CD4-positive, alpha-beta T cell (primary cell): ENCODE results near the gene EHD4. TPM values are rescaled to one million over a fixed set of nuclear protein-coding genes. Genes with fewer than 3 reads are reported as not detected.

Source experiments
- ATAC-seq: fragments of 200-7000 bp; cut with Tn5 transposase; one replicate; pipeline ENCODE4 v1.10.0; 2022; ENCODE audit warnings: mild to moderate bottlenecking; ENCODE audit not compliant: poor library complexity
- CTCF ChIA-PET: fragments of 350-600 bp; sonication (Branson Sonifier 250); formaldehyde crosslinking; loops from one replicate; lab custom pipeline; 2021; ENCODE audit warnings: antibody characterized with exemption, inconsistent platforms; lab: Charles Lee
- POLR2A ChIA-PET: fragments of 350-600 bp; sonication (Branson Sonifier 250); formaldehyde crosslinking; loops from one replicate; lab custom pipeline; 2021; ENCODE audit warnings: antibody characterized with exemption, inconsistent platforms; lab: Charles Lee
- DNase-seq, 14 experiments: peaks; one replicate each; pipeline ENCODE4 v3.0.0-alpha.2; 2013 to 2020; ENCODE audit warnings: mixed read lengths in 2 of 14
- H3K27ac ChIP-seq, 2 donors: one replicate each; pipeline versions ENCODE4 v1.5.1 to v1.7.0; 2013; ENCODE audit warnings: low read length in 2 of 2, low read depth in 1 of 2, mild to moderate bottlenecking in 1 of 2
- H3K27me3 ChIP-seq, 2 experiments: 1 replicate in 1 of 2; 2 replicates in 1 of 2; pipeline versions ENCODE4 v1.6.1 to v1.7.0; 2013; ENCODE audit warnings: low read length in 2 of 2, control low read depth in 1 of 2, mild to moderate bottlenecking in 1 of 2, moderate library complexity in 1 of 2; ENCODE audit not compliant: insufficient read depth in 2 of 2, control insufficient read depth in 1 of 2
- H3K36me3 ChIP-seq: one replicate; pipeline ENCODE4 v1.6.1; 2013; ENCODE audit warnings: low read length, control low read depth; ENCODE audit not compliant: insufficient read depth
- H3K4me1 ChIP-seq: one replicate; pipeline ENCODE4 v1.6.1; 2013; ENCODE audit warnings: low read length, control low read depth; ENCODE audit not compliant: insufficient read depth
- H3K4me3 ChIP-seq: one replicate; pipeline ENCODE4 v1.5.1; 2013; ENCODE audit warnings: mild to moderate bottlenecking, low read length, moderate library complexity
- H3K9me3 ChIP-seq, 2 experiments: 1 replicate in 1 of 2; 2 replicates in 1 of 2; pipeline versions ENCODE4 v1.6.1 to v1.7.0; 2013; ENCODE audit warnings: low read length in 2 of 2, mild to moderate bottlenecking in 2 of 2, control low read depth in 1 of 2, moderate library complexity in 1 of 2; ENCODE audit not compliant: control insufficient read depth in 1 of 2, insufficient read depth in 1 of 2
- H3K27ac Mint-ChIP-seq: one replicate; pipeline ENCODE4 v1.8.0; 2020; ENCODE audit warnings: mixed read lengths
- H3K27me3 Mint-ChIP-seq: one replicate; pipeline ENCODE4 v1.8.0; 2021; ENCODE audit warnings: mixed read lengths
- H3K36me3 Mint-ChIP-seq: one replicate; pipeline ENCODE4 v1.8.0; 2021; ENCODE audit warnings: low read depth, mixed read lengths
- H3K4me1 Mint-ChIP-seq: one replicate; pipeline ENCODE4 v1.8.0; 2021; ENCODE audit warnings: low read depth, mixed read lengths
- H3K4me3 Mint-ChIP-seq: one replicate; pipeline ENCODE4 v1.8.0; 2020; ENCODE audit warnings: mild to moderate bottlenecking, mixed read lengths
- H3K9me3 Mint-ChIP-seq: one replicate; pipeline ENCODE4 v1.8.0; 2020; ENCODE audit warnings: mixed read lengths
- CTCF ChIP-seq: fragments of 200-600 bp; IDR thresholded peaks from one replicate; pipeline ENCODE4 v1.8.0; 2022; ENCODE audit warnings: antibody characterized with exemption, mild to moderate bottlenecking
- intact Hi-C, 2 experiments: fragments of 100-400 bp; cut with DNase I in 1 of 2; cut with micrococcal nuclease in 1 of 2; formaldehyde crosslinking; loops; one replicate each; pipeline versions ENCODE4 v1.15.1 to v1.9.0; 2023 to 2025; cut with DNase I, micrococcal nuclease
- total RNA-seq, 174 experiments: library from RNA in 2 of 174; stranded (reverse) in 2 of 174; gene quantifications; one replicate each; pipeline ENCODE4 v1.2.3 and lab custom pipeline; 2021 to 2026

Gene EHD4
- total RNA-seq, 2 experiments from 2014 or later = 39.8 to 40.5 TPM

GRCh38 chr15:42018306-42019224, 46.2 kb upstream of the EHD4 start:
- Histone ChIP-seq H3K9me3 (no peaks in the 10 kb centered on the region), H3K36me3 (no peaks in the 10 kb centered on the region), H3K27me3 (no peaks in the 10 kb centered on the region), H3K4me3 (no peak overlapping the region), H3K27ac (no peak overlapping the region), H3K4me1 (no peaks in the 10 kb centered on the region)
- Mint-ChIP-seq H3K4me3 (no peak overlapping the region), H3K27ac (no peak overlapping the region), H3K36me3 (no peaks in the 10 kb centered on the region), H3K9me3 (no peaks in the 10 kb centered on the region), H3K27me3 (no peaks in the 10 kb centered on the region), H3K4me1 (no peaks in the 10 kb centered on the region)
- intact Hi-C loops = no loop called here
- DNase-seq (no peak), ATAC-seq (no peak)
- no peak for TF ChIP-seq CTCF
- CTCF ChIA-PET = no interaction called here
- POLR2A ChIA-PET = no interaction called here

- no peaks in the 10 kb centered on the region for H3K36me3 Mint-ChIP-seq
- no peak for DNase-seq
- H3K27ac Mint-ChIP-seq = no peak overlapping the region
- H3K4me1 ChIP-seq = no peaks in the 10 kb centered on the region
- no peak for ATAC-seq
- H3K27ac ChIP-seq = no peak overlapping the region
- H3K9me3 ChIP-seq = no peaks in the 10 kb centered on the region
- H3K4me3 Mint-ChIP-seq = no peak overlapping the region
- H3K4me3 ChIP-seq = no peak overlapping the region
- no peaks in the 10 kb centered on the region for H3K9me3 Mint-ChIP-seq
- POLR2A ChIA-PET = no interaction called here
- CTCF ChIA-PET = no interaction called here
- no peak for TF ChIP-seq CTCF
- no peaks in the 10 kb centered on the region for H3K4me1 Mint-ChIP-seq
- H3K36me3 ChIP-seq = no peaks in the 10 kb centered on the region
- no peaks in the 10 kb centered on the region for H3K27me3 Mint-ChIP-seq
- intact Hi-C loops = no loop called here
- no peaks in the 10 kb centered on the region for H3K27me3 ChIP-seq
Measured at GRCh38 chr15:42016971-42017370, 44.6 kb upstream of the EHD4 start.

GRCh38 chr15:42014406-42014805, 42.0 kb upstream of the EHD4 start:
- no peak for DNase-seq
- Histone ChIP-seq H3K4me3 (no peak overlapping the region), H3K4me1 (no peaks in the 10 kb centered on the region), H3K9me3 (no peaks in the 10 kb centered on the region), H3K27me3 (no peaks in the 10 kb centered on the region), H3K36me3 (no peaks in the 10 kb centered on the region), H3K27ac (no peak overlapping the region)
- TF ChIP-seq CTCF = no peak
- POLR2A ChIA-PET = no interaction called here
- H3K27ac Mint-ChIP-seq = no peak overlapping the region
- H3K4me3 Mint-ChIP-seq = no peak overlapping the region
- CTCF ChIA-PET = interaction anchor here (0.6 kb wide), 1 partner anchor 49 kb away, joined by 3 read pairs; no protein-coding TSS in a partner anchor
- no peaks in the 10 kb centered on the region for H3K27me3 Mint-ChIP-seq
- no peaks in the 10 kb centered on the region for H3K9me3 Mint-ChIP-seq
- ATAC-seq = no peak
- no peaks in the 10 kb centered on the region for H3K4me1 Mint-ChIP-seq
- intact Hi-C loops = no loop called here
- H3K36me3 Mint-ChIP-seq = no peaks in the 10 kb centered on the region
